HG02642 (cell line): ENCODE data around the gene EYA2.
"Not testable (repeated sequence)": the region's sequence is repeated elsewhere in the genome, so short reads cannot be mapped to it uniquely, and the experiment has no call there.

ENCODE experiments used
- ATAC-seq: cut with Tn5 transposase; IDR thresholded peaks from one replicate; pipeline ENCODE4 v1.9.1; 2021; ENCODE audit warnings: mild to moderate bottlenecking; ENCODE audit not compliant: unreplicated experiment, poor library complexity

Gene EYA2

DNA sequence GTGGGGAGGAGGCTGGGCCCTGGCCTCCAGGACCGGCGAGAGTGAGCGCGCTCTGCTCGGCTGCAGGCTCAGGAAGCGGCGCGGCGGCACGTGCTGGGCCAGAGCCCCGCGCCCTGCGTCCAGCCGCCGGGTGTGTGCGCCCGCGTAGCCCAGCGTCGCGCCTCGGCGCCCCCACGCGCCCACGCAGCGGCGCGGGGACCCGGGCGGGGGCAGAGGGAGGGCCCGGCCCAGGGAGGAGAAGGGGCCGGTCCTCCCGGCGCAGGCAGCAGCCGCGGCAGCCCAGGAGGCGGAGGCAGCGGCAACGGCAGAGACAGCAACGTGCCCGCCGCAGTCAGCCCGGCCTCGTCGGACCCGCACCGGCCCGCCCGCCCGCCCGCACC lies at the start of gene EYA2:
TSS of gene EYA2 (plus strand) at position 265 of the 380 bp plus-strand sequence. CDS start 95,168 bp downstream, outside the sequence.
- no peak for ATAC-seq

DNA sequence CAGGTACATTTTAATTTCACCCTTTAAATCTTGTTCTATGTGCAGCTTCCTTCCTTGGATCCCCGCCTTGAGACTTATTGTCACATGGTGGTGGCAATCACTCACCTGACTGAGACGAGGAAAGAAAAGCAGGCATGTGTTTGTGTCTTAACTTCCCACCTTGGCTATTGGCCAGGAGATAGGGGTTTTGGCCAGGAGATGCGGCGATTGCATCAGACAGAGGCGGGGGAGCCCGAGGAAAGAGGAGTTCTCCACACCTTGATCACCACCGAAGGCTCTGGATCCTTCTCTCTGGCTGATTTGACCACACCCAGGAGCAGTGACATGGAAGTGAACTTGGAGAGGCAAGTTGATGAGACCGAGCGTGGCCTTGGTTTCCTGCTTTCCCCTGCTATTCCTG lies 49.7 kb upstream of the EYA2 start:
- ATAC-seq: no peak

DNA sequence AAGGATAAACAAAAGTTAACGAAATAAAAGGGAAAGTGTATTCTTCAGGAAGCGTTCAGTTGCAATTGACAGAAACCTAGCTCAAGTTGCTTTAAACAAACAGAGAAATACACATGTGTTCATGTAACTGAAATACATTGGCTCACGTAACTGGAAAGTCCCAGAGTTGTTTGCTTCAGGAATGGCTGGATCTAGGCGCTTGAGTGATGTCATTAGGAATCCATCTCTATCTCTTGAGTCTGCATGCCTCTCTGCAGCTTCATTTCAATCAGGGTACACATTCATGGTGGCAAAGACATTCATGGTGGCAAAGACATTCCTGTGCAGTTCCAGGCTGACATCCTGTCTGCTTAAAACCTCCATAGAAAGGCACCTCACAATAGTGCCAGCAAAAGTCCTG lies 45.4 kb upstream of the EYA2 start:
- ATAC-seq: no peak

DNA sequence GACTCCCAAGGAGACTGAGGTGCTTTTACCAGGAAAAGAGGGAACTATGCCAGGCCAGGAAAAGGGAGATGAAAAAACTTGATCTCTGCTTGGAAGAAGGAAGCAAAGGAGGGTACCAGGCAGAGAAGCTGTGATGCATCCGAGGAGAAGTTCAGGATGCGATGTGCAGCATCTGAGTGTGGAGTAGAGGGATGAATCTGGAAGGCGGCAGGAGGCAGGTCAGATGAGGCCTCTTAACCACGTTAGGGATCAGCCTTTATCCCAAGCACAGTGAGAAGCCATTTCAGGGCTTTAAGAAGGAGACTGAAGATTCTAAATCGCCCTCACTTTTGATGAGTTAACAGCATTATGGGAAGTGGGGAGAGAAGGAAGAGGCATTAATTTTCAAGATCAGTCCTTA lies 44.9 kb upstream of the EYA2 start:
- ATAC-seq: no peak

DNA sequence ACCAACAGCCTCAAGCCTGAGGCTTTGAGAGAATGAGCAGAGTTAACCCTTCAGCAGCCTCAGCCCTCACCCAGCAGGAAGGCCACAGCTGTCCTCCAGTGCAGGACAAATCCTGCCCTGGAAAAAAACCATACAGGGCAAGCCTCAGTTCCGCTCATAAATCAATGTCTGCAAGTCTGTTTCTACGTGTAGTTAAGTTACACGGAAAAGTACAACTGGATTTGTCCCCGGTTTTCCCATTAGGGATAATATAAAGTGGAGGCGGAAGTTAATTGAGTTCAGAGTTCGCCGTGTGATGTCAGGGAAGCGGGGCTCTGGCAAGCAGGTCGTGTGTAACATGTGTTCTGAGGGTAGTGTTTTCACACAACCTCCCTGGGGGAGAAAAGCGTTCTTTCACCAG lies 44.2 kb upstream of the EYA2 start:
- ATAC-seq: no peak

DNA sequence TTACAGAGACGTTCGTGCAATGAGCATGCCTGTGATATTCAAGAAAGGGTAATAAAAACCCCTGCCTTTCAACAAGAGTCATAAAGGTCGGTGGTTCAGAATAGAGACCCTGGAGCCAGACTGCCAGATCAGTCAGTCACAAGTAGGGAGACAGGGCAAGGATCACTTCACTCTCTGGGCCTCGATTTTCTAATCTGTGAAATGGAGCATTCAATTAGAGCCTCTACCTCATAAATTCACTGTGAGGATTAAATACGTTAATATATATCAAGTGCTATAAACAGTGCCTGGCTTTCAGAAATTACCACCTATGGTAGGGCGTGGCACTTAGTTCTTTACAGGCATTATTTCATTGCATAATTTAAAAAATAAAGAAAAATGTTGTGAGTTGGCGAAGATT lies 43.7 kb upstream of the EYA2 start:
- no peak for ATAC-seq

- no peak for ATAC-seq
These were observed 42.9 kb upstream of the EYA2 start for GRCh38 chr20:46851746-46852145.

DNA sequence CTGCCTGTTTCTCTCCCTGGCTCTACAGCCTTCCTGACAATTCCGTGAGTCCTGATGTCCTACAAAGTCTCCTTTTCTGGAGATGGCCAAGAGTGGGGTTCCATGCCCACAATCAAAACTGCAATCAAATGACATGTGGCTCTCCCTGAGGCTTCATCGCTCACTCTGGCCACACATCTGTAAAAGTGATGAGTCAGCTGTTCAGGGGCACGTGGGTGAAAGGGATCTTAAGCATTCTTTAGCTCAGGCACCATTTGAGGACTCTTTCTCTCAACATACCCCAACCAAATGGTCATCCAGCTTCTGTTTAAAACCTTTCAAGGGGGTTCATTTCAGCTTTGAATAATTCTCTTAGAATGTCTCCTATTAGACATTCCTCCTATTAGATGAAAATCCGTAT lies 42.3 kb upstream of the EYA2 start:
- ATAC-seq: no peak

DNA sequence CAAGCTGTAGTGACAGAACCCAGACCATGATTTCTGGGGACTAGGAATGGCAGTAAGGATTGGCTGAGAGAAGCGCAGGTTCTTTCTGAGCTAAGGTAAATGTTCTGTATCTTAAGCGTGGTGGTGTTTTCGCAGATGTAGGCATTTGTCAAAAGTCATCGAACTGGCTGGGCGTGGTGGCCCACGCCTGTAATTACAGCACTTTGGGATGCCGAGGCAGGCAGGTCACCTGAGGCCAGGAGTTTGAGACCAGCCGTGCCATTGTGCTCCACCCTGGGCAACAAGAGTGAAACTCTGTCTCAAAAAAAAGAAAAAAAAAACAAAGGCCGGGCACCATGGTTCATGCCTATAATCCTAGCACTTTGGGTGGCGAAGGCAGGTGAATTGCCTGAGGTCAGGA lies 40.7 kb upstream of the EYA2 start:
- ATAC-seq: no peak

DNA sequence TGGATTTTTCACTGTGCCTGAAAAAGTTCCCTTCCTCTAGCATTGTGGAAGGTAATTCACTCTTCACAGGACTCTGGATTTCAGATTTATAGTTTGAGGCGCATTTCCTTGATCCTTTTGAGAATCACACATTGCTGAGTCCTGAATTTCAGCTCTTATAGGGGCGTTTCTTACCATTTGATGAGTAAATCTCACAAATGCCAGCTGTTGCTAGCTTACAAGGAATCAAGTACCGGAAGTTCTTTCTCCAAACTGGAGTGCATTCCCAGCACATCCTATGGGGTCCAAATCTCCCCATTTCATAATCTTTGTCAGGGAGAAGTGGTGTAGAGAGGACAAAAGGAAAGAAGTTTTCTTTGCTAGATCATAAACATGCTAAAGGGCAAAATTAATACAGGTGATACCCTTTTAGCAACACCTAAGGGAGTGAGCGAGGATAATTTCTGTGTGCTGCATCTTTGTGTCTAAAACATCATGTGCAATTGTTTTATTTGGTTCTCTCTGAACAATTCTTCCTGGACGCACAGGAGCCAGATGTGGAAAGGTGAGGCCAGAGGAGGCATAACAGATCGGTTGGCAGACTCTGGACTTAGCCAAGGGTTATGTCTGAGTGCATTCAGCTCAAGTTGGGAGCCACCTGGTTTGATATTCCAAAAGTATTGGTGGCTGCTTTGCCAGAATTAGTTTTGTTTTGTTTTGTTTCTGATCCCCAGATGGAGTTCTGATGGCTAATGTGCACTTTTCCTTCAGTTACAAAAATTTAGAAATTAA lies 37.4 kb upstream of the EYA2 start:
- no peak for ATAC-seq

DNA sequence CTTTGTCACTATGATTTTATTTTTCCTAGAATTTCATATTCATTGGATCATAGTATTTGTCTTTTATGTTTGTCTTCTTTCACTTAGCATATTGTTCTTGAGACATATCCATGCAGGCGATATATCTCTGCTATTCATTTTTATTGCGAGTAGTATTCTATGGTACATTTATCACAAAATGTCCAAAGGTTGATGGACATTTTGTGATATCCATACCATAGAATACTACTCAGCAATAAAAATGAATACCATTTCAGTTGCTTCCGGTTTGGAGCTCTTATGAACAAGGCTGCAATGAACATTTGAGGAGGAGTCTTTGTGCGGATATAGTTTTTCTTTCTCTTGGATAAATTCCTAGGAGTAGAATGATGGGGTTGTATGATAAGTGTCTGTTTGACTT lies 28.8 kb upstream of the EYA2 start:
- ATAC-seq: no peak

GRCh38 chr20:46870041-46870440 lies 24.6 kb upstream of the EYA2 start:
- ATAC-seq: no peak

DNA sequence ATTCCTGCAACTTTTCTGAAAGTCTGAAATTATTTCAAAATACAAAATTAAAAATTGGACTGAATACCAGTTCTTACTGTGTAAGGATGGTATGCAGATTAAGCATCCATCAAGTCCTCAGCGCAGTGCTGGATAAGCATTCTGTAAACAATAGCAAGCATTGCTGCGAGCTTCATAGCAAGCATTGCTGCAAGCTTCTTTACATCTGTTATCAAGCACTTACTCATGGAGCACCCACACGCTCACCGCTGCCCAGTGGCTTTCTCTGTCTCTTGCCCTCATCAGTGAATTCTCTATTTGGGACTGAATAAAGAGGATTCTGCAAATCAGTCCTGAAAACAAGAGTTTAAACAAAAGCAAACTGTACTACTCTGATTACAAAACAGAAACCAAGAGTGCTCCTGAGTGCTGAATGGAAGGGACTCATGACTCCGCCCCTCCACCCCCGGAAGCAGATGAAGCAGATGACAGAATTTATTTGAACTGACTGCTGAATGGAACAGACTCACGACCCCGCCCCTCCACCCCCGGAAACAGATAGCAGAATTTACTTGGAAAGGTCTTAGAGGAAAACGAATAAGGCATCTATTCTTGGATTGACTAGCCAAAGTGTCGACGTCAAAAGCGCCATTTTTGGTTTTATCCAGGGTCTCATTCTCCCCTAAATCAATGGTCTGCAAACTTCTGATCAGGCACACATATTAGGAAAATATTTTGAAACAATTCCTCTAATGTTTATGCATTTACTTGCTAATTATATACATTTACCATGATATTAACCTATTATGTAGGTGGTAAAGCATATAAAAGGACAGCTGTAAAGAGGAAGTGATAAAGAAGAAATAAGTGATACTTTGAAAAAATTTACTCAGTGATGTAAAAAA lies 22.1 kb upstream of the EYA2 start:
- ATAC-seq: no peak

DNA sequence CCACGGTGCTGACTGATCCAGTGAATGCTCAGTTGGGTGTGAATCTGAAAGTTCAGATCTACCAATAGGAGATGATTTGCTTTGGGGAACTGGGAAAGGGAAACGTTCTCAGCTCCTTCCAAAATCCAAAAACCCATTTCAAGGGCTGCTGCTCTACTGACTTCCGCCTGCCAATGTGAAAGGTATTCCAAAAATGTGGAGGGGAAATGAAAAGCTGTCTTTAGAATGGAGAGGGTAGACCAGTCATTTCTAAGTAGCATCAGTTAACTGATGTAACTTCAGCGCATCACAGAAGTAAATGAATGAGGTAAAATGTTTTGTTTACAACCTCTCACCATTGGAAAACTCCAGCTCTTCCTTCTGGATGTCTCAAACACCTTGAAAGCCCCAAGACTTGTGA lies 19.6 kb upstream of the EYA2 start:
- ATAC-seq: no peak

GRCh38 chr20:46879386-46879785 lies 15.3 kb upstream of the EYA2 start:
- ATAC-seq: no peak

DNA sequence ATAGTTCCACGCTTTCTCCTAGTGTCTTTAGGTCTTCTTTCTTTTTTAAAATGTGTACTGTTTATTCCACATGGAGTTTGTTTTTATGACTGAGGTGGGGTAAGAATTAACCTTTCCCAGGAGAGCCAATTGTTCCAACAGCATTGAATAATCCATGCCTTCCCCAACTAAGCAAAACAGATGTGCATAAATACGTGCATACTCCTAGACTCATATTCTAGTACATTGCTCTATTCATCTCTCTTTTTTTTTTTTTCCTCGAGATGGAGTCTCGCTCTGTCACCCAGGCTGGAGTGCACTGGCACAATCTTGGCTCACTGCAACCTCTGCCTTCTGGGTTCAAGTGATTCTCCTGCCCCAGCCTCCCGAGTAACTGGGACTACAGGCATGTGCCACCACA lies 14.7 kb upstream of the EYA2 start:
- ATAC-seq: not testable (repeated sequence)

DNA sequence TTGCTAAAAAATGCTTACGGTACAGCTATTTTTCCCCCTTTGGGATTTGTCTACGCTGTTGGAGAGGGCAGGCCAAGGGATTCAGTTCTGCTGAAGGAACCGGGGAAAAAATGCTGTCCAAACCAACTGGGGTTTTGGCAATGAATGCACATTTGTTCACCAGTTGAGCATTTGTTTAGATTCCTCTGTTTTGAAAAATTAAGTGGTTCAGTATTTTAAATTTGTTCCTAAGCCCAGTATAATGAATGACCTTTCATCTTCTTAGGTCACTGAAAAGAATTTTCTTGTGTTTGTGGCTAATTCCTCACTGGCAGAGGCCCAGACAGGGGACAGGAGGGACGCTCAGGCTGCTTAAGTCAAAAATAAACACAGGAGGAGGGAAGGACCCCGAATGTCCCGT lies 10.8 kb upstream of the EYA2 start:
- ATAC-seq: no peak

DNA sequence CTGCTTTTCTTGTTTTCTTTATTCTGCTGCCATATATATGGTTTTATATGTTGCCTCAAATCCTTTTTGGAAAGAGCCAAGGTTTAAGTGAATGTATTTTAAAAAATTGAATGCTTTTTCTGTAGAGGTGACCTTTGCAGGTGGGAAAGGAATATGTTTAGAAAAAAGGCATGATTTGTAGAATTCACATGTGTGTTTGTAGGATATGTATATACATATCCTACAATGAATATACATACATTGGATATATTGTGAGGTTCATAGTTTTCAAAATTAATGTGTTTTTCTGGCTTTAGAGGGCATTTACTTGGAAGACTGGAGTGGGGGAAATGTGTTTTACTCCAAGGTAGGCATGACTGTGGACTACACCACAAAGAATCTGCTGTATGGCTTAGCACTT lies 4.0 kb upstream of the EYA2 start:
- no peak for ATAC-seq

DNA sequence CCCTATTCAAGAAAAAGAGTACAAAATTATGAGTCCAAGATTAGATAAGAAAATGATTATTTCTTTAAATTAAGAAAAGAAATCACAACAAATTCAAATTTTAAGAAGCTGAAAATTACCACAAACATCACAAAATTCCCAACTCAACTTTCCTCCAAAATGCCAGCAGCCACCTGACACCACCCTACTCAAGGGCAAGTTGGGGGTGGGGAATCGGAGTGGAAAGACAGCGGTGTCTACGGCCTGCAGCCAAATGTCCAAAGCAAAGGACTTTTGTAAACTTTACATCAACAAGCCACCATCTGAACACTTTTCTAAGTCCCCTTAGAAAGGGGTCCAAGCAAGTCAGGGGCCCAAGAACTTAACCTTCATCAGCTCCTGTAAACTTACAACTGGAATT lies 1.6 kb upstream of the EYA2 start:
- ATAC-seq: no peak

- no peak for ATAC-seq
These were observed 615 bp upstream of the EYA2 start for GRCh38 chr20:46893877-46894578.
